Measurements from ENCODE around the gene CAMKK1. TPM values are rescaled to one million over a fixed set of nuclear protein-coding genes. Genes with fewer than 3 reads are reported as not detected.

The CAMKK1 gene
- total RNA-seq: 1 to 10 TPM in 3 of 4 donors, under 1 TPM in 1; 0.92 to 2.3 (median 1.8) TPM
- polyA plus RNA-seq: 1 to 10 TPM in 2 of 3 donors, under 1 TPM in 1; 0.91 to 1.5 (median 1.3) TPM
- long read RNA-seq, donor 1, partial matches to known transcripts: 2 of 3 reads
- long read RNA-seq, donor 1, other reads (novel, unspliced or antisense): 1 of 3 reads
- long read RNA-seq, donor 2, partial matches to known transcripts: 1 of 3 reads
- long read RNA-seq, donor 2, other reads (novel, unspliced or antisense): 2 of 3 reads

GRCh38 chr17:3893003-3893719 is at the start of gene CAMKK1:
TSS of gene CAMKK1 (minus strand) at chr17:3893053. CDS start at chr17:3885687, 7,366 bp downstream.
- H3K4me3 ChIP-seq: peak within 1 kb of the TSS; percentile 80
- H3K36me3 ChIP-seq (ENCODE audit: insufficient read depth in 1 of 2, low read depth in 1 of 2): no peaks in the 10 kb centered on the region
- intact Hi-C loops (cut with DNase I): no loop called here
- TF ChIP-seq CTCF (IDR thresholded peaks at IDR 0.05): no peak
- DNase-seq (peak; percentile 93 to 94), ATAC-seq (peak; percentile 89 to 92 (median 90))
- H3K4me1 ChIP-seq: peaks cover 27% of the 10 kb centered on the region
- H3K27me3 ChIP-seq (ENCODE audit: insufficient read depth in 3 of 3, low read length in 2 of 3): no peaks in the 10 kb centered on the region
- 4 to 5% (median 4%) methylated on average over 33 to 75 of the region's 75 CpGs for WGBS, 3 donors
- no peaks in the 10 kb centered on the region for H3K9me3 ChIP-seq
- H3K27ac ChIP-seq: peak within 1 kb of the TSS; percentile 68

GRCh38 chr17:3940965-3941698 is 48.3 kb upstream of the CAMKK1 start:
- Histone ChIP-seq H3K9me3 (no peaks in the 10 kb centered on the region), H3K4me3 (no peak overlapping the region), H3K27me3 (ENCODE audit: insufficient read depth in 3 of 3, low read length in 2 of 3) (no peaks in the 10 kb centered on the region), H3K4me1 (no peaks in the 10 kb centered on the region), H3K27ac (no peak overlapping the region), H3K36me3 (ENCODE audit: insufficient read depth in 1 of 2, low read depth in 1 of 2) (no peaks in the 10 kb centered on the region)
- intact Hi-C loops (cut with DNase I): no loop called here
- WGBS, 3 donors: 93 to 95% (median 93%) methylated on average over 47 to 48 of the region's 48 CpGs
- TF ChIP-seq CTCF (IDR thresholded peaks at IDR 0.05): no peak
- DNase-seq (no peak), ATAC-seq (no peak)

GRCh38 chr17:3937359-3937758 is 44.5 kb upstream of the CAMKK1 start:
- no peak for TF ChIP-seq CTCF (IDR thresholded peaks at IDR 0.05)
- Histone ChIP-seq H3K4me3 (no peak overlapping the region), H3K27ac (no peak overlapping the region), H3K27me3 (ENCODE audit: insufficient read depth in 3 of 3, low read length in 2 of 3) (no peaks in the 10 kb centered on the region), H3K9me3 (no peaks in the 10 kb centered on the region), H3K4me1 (no peaks in the 10 kb centered on the region), H3K36me3 (ENCODE audit: insufficient read depth in 1 of 2, low read depth in 1 of 2) (no peaks in the 10 kb centered on the region)
- DNase-seq: no peak
- ATAC-seq: no peak
- 96 to 98% (median 97%) methylated on average over 17 of the region's 17 CpGs for WGBS, 3 donors
- intact Hi-C loops (cut with DNase I): loop anchor here in 1 of 2 donors (5.0 kb wide), 1 partner anchor 65 kb away; no protein-coding TSS in a partner anchor

- TF ChIP-seq CTCF (IDR thresholded peaks at IDR 0.05): no peak
- Histone ChIP-seq H3K4me1 (no peaks in the 10 kb centered on the region), H3K27me3 (ENCODE audit: insufficient read depth in 3 of 3, low read length in 2 of 3) (no peaks in the 10 kb centered on the region), H3K27ac (no peak overlapping the region), H3K9me3 (no peaks in the 10 kb centered on the region), H3K36me3 (ENCODE audit: insufficient read depth in 1 of 2, low read depth in 1 of 2) (no peaks in the 10 kb centered on the region), H3K4me3 (no peak overlapping the region)
- ATAC-seq: no peak
- intact Hi-C loops (cut with DNase I): loop anchor here (2.0 to 5.0 kb wide), 2 partner anchors 66 to 67 kb away; no protein-coding TSS in a partner anchor
- no peak for DNase-seq
- WGBS, 3 donors: 95 to 96% (median 96%) methylated on average over 9 of the region's 9 CpGs
Observed at GRCh38 chr17:3935825-3936355, 43.0 kb upstream of the CAMKK1 start.
